NCI-H2107 treated with DMSO at 0.1 percent for 48 hours (cell line): Measurements from ENCODE around the gene WRAP73.
"Not testable (repeated sequence)": the region's sequence is repeated elsewhere in the genome, so short reads cannot be mapped to it uniquely, and the experiment has no call there.

Experiments used
- DNase-seq: peaks from one replicate; lab custom pipeline; 2025; ENCODE audit not compliant: unreplicated experiment; lab: John Stamatoyannopoulos, UW

WRAP73 gene

GRCh38 chr1:3599286-3599811 is 50.6 kb downstream of the WRAP73 start:
- no peak for DNase-seq

GRCh38 chr1:3598522-3599285 is 51.2 kb downstream of the WRAP73 start:
- DNase-seq: no peak

- DNase-seq: no peak
Observed at GRCh38 chr1:3598051-3598491, 51.8 kb downstream of the WRAP73 start.

- no peak for DNase-seq
Observed at GRCh38 chr1:3597599-3597964, 52.3 kb downstream of the WRAP73 start.

GRCh38 chr1:3596663-3597598 is 53.0 kb downstream of the WRAP73 start:
- no peak for DNase-seq

- no peak for DNase-seq
Observed at GRCh38 chr1:3595949-3596348, 54.0 kb downstream of the WRAP73 start.

GRCh38 chr1:3594706-3595377 is 55.1 kb downstream of the WRAP73 start:
- no peak for DNase-seq

GRCh38 chr1:3593745-3594144 is 56.2 kb downstream of the WRAP73 start:
- no peak for DNase-seq

GRCh38 chr1:3593334-3593733 is 56.6 kb downstream of the WRAP73 start:
- no peak for DNase-seq

- DNase-seq: no peak
Observed at GRCh38 chr1:3590951-3591865, 58.7 kb downstream of the WRAP73 start.

- DNase-seq: no peak
Observed at GRCh38 chr1:3590139-3590763, 59.7 kb downstream of the WRAP73 start.

GRCh38 chr1:3588395-3588794 is 61.5 kb downstream of the WRAP73 start:
- DNase-seq: no peak

GRCh38 chr1:3586986-3587759 is 62.7 kb downstream of the WRAP73 start:
- no peak for DNase-seq

GRCh38 chr1:3585940-3586568 is 63.8 kb downstream of the WRAP73 start:
- no peak for DNase-seq

- DNase-seq: not testable (repeated sequence)
Observed at GRCh38 chr1:3585353-3585868, 64.5 kb downstream of the WRAP73 start.

GRCh38 chr1:3584915-3585314 is 65.0 kb downstream of the WRAP73 start:
- no peak for DNase-seq

- DNase-seq: not testable (repeated sequence)
Observed at GRCh38 chr1:3583751-3584150, 66.2 kb downstream of the WRAP73 start.

- no peak for DNase-seq
Observed at GRCh38 chr1:3581296-3582036, 68.4 kb downstream of the WRAP73 start.
